Measurements from ENCODE around the gene NIPAL4. TPM values are rescaled to one million over a fixed set of nuclear protein-coding genes. Genes with fewer than 3 reads are reported as not detected.
"Not testable (repeated sequence)": the region's sequence is repeated elsewhere in the genome, so short reads cannot be mapped to it uniquely, and the experiment has no call there.

NIPAL4 gene
- total RNA-seq, 1 donor from 2014 or later = not detected

DNA sequence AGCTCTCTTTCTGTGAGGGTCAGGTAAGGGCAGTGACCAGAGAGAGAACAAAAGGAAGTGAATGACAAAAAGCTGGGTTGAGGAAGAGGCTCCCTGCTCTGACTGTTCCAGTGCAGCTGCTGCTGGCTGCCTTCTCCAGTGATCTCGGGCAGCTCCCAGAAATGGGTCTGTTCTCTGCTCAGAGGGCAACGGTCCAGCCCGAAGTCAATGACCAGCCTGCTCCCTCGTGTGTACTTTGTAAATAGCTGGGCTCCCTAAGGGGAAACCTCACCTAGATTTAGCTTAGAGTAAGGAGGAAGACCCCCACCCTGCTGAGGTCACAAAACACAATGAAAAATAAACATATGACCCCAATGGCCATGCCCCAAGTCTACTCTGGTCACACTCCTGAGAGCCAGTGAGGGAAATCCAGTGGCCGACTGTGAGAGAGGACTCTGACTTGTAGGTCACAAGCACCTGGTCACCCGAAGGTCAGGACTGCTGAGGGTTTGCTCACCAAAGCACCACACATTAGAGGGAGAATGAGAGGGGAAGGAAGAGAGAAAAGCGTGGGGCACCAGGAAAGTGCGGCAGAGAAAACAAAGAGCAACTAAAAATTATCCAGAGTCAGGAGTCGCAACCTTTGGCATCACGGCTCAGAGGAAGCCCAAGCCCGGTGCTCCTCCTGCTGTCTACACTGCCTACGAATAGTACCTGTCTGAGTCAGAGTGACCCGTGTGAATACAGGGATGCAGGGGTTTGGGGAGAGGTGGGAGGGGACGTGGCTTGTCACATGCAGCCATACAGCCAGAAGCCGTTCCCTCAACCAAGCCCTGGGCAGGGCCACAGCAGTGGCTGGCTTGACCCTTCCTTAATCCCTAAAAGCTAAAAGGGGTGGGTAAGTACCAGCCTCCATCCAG, 19.8 kb downstream of the NIPAL4 start:
- ATAC-seq (ENCODE audit: poor library complexity) = no peak
- intact Hi-C loops (cut with DNase I) = loop anchor here (5.0 kb wide), 1 partner anchor 153 kb away; no protein-coding TSS in a partner anchor
- DNase-seq = no peak

DNA sequence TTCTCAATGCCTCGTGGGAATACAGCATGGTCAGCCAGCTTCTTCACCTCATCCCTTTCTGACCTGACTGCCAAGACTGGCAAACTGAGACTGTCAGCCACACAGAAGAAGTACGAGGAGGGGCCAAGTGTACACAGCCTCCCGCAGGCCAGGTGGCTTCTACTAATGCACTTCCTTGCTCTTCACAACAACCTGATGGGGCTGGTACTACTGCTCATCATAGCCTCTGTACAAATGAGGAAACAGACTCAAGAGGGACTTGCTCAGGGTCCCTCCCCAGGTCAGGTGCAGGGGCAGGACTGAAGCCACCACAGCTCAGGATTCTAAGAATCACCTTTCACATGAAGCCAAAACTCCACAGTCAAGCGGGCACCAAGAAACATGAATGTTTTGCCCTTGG, 21.3 kb downstream of the NIPAL4 start:
- ATAC-seq (ENCODE audit: poor library complexity) = no peak
- intact Hi-C loops (cut with DNase I) = no loop called here
- DNase-seq = no peak

DNA sequence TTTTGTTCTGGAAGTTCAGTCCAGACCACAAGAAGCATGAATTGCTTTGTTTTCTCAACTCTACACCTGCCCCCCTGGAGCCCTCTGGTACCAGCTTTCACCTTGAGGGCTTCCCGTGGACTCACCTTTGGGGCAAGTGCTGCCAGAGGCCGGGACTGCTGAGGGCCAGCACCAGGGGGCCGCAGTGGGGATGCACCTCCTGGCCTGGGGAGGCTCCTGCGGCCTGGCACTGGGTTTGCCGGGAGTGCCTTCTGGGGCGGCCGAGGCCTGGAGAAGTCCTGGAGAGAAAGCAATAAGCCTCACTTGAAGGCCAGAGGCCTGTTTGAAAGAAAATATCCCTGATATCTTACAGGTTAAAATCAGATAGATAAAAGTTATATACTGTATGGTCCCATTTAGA, 21.7 kb downstream of the NIPAL4 start:
- DNase-seq (no peak), ATAC-seq (ENCODE audit: poor library complexity) (no peak)
- intact Hi-C loops (cut with DNase I) = no loop called here

- ATAC-seq (ENCODE audit: poor library complexity); intact Hi-C loops (cut with DNase I); DNase-seq: not testable (repeated sequence)
These were observed 22.7 kb downstream of the NIPAL4 start for GRCh38 chr5:157482702-157483101.

DNA sequence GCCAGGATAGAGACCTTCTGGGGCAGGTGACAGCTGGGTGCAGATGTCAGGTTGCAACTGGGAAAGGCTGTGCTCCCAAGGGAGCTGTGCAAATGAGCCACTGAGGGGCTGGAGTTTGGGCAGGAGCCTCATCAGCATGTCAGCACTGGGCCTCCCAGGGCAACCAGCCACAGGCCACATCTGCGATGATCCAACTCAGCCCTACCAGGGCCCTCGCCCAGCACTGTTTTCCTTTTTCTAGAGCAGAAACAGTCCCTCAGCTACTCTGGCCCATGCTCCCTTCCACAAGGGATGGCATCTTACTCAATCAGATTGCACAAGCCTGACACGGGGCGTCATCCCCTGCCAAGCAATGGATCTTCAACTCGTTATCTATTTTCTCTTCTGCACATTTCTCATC, 24.8 kb downstream of the NIPAL4 start:
- peak; percentile 78 for DNase-seq
- peak; percentile 88 for ATAC-seq (ENCODE audit: poor library complexity)
- intact Hi-C loops (cut with DNase I) = no loop called here

DNA sequence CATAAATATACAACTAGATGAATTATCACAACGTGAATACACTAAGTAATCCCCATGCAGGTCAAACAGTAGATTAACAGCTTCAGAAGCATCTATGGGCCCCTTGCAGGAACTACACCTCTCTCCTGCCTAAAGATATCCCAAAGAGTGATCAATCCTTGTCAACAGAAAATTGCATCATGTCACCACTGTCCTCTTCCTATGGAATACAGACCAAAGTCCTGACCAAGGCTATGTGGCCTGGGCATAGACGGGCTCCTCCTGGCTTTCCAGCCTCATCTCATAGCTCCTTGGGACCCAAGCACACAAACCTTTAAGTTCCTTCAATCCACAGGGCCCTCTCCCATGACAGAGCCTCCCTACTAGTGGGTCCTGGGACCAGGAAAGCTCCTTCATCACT, 25.3 kb downstream of the NIPAL4 start:
- ATAC-seq (ENCODE audit: poor library complexity) (no peak), DNase-seq (no peak)
- intact Hi-C loops (cut with DNase I) = no loop called here

- ATAC-seq (ENCODE audit: poor library complexity) (no peak), DNase-seq (no peak)
- intact Hi-C loops (cut with DNase I) = no loop called here
These were observed 25.8 kb downstream of the NIPAL4 start for GRCh38 chr5:157485811-157486210.

GRCh38 chr5:157486221-157486681, 26.2 kb downstream of the NIPAL4 start:
- intact Hi-C loops (cut with DNase I) = no loop called here
- DNase-seq (no peak), ATAC-seq (ENCODE audit: poor library complexity) (no peak)

GRCh38 chr5:157486861-157487260, 26.8 kb downstream of the NIPAL4 start:
- intact Hi-C loops (cut with DNase I) = no loop called here
- ATAC-seq (ENCODE audit: poor library complexity) = no peak
- no peak for DNase-seq

GRCh38 chr5:157487358-157487757, 27.3 kb downstream of the NIPAL4 start:
- no peak for DNase-seq
- intact Hi-C loops (cut with DNase I) = no loop called here
- ATAC-seq (ENCODE audit: poor library complexity) = no peak

DNA sequence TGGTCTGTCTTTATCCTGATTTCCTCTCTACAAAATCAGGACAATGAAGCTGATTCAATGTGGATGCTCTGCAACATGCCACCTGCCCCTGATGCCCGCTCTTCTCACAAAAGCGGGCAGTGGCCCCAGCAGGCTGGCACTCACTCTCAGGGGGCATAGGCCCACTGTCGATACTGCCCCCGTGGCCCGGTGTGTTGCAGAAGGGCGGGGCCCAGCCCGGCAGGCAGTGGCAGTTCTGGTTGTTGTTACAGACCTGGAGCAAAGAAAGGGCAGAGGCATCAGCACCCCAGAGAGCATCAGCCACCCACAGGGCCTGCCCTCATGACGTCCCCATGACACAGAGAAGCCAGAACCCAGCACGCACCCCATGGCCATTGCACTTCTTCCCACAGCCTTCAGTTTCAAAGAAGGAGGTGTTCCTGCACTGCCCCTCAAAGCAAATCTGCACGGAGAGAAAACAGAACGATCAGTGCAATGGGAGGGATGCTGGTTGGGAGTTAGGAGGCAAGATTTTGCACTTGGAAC, 31.5 kb downstream of the NIPAL4 start:
- ATAC-seq (ENCODE audit: poor library complexity) (no peak), DNase-seq (no peak)
- intact Hi-C loops (cut with DNase I) = no loop called here

DNA sequence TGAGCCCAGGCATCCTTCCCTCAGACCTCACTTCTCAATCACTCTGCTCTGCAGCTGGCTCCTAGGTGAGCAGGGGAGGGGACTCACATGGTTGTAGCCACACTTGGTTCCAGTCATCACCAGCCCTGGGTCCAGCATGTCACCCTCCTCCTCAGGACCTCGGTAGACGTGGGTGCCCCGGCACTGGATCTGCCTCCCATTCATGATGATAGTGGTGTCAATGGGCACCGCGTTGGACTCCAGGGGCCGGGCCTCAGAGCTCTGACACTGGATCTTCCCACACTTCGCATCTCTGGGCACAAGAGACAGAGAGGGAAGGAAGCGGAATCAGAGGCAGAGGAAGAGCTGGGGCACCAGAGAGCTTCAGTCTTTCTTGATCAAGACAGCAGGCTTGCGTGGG, 32.9 kb downstream of the NIPAL4 start:
- ATAC-seq (ENCODE audit: poor library complexity) (no peak), DNase-seq (no peak)
- intact Hi-C loops (cut with DNase I) = no loop called here

- ATAC-seq (ENCODE audit: poor library complexity) (no peak), DNase-seq (no peak)
- intact Hi-C loops (cut with DNase I) = no loop called here
These were observed 34.3 kb downstream of the NIPAL4 start for GRCh38 chr5:157494178-157494832.

DNA sequence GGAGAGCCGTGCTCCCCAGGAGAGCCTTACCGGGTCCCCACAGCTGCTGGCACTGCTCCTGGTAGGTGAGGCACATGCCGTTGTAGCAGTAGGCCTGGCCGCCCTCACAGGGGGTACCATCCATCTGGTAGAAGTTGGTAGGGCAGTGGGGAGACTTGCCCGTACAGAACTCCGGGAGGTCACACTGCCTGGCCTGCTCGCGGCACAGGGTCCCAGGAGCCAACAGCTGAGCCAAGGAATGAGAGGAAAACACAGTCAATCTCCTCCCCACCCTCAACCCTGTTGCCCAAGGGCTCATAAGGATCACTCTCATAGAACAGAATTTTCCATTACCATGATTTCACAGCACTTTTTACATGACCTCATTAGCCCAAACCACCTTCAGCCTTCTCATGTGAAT, 36.9 kb downstream of the NIPAL4 start:
- DNase-seq = no peak
- peak; percentile 73 for ATAC-seq (ENCODE audit: poor library complexity)
- intact Hi-C loops (cut with DNase I) = no loop called here

- ATAC-seq (ENCODE audit: poor library complexity) = no peak
- intact Hi-C loops (cut with DNase I) = no loop called here
- DNase-seq = no peak
These were observed 38.0 kb downstream of the NIPAL4 start for GRCh38 chr5:157497875-157498611.

DNA sequence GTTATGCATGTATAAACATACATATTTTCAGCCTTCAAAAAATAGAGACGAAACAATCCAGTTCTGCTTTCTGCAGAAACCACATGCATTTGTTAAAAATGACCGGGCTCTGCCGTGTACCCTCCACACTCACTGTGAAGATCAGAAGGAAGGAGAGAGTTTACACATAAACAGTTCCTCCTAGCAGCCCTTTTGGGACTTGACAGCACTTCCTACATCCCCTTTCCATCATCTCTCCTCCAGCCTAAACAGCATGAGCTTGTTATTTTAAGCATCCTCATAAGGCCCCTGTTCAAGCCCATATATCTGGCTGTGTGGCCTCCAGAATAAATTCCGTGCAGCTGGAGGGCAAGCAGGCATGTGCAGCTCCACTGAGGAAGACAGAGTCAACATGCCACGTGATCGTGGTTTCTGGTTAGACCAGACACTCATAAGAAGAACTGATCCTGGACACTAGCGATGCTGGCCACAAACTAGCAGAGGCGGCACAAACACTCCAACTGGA, 42.2 kb downstream of the NIPAL4 start:
- no peak for DNase-seq
- peak; percentile 26 for ATAC-seq (ENCODE audit: poor library complexity)
- intact Hi-C loops (cut with DNase I) = no loop called here

- no peak for DNase-seq
- intact Hi-C loops (cut with DNase I) = no loop called here
These were observed 44.0 kb downstream of the NIPAL4 start for GRCh38 chr5:157504053-157504452.

DNA sequence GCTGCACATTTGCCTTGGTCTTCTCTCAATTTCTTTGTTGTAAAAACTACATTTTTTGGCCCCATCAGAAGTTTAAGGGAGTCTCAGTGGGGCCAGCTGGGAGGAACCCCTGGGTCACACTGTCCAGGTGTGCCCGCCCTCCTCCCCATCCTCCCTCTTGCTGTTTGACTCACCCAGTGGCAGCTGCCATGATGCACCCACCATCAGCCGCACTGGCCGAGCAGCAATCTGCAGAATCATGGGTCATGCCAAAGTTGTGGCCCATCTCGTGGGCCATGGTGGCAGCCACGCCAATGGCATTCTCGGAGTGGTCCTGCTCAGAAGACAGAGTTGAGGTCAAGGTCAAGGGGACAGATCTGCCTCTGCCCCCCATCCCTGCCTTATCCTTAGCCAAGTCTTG, 45.5 kb downstream of the NIPAL4 start:
- DNase-seq (no peak), ATAC-seq (ENCODE audit: poor library complexity) (no peak)

More at GRCh38 chr5:157504053-157504452, 44.0 kb downstream of the NIPAL4 start:
- ATAC-seq (ENCODE audit: poor library complexity) = no peak

GRCh38 chr5:157506066-157506590, 46.1 kb downstream of the NIPAL4 start:
- ATAC-seq (ENCODE audit: poor library complexity) = no peak
- intact Hi-C loops (cut with DNase I) = no loop called here

More for the DNA sequence above, 45.5 kb downstream of the NIPAL4 start:
- intact Hi-C loops (cut with DNase I) = no loop called here

More at GRCh38 chr5:157506066-157506590, 46.1 kb downstream of the NIPAL4 start:
- no peak for DNase-seq

Data from Right ventricle myocardium superior (tissue), 1 donor.